Transverse colon (tissue), 4 donors: ENCODE results near the gene PRKD3. TPM values are rescaled to one million over a fixed set of nuclear protein-coding genes. Genes with fewer than 3 reads are reported as not detected.
A peak's percentile ranks its signal among the peaks of the same experiment; 100 is the strongest.

Experiments used
- DNase-seq: peaks from one replicate; pipeline ENCODE4 v3.0.0-alpha.2; 2019
- H3K27ac ChIP-seq, 4 donors: fragments of 200-600 bp; sonication (generic); 2 replicates each; pipeline ENCODE4 v1.5.1; 2016 to 2018; ENCODE audit warnings: inconsistent platforms in 4 of 4
- H3K27me3 ChIP-seq: fragments of 200-600 bp; sonication (generic); 2 replicates; pipeline ENCODE4 v1.5.1; 2017; ENCODE audit warnings: inconsistent platforms
- H3K36me3 ChIP-seq, 4 donors: fragments of 200-600 bp; sonication (generic); 2 replicates each; pipeline ENCODE4 v1.5.1; 2017 to 2019; ENCODE audit warnings: inconsistent platforms in 4 of 4
- H3K4me1 ChIP-seq, 4 donors: fragments of 200-600 bp; sonication (generic); 2 replicates each; pipeline ENCODE4 v1.5.1; 2017 to 2020; ENCODE audit warnings: inconsistent platforms in 4 of 4
- H3K4me3 ChIP-seq, 4 donors: fragments of 200-600 bp; sonication (generic); 1 replicate in 1 of 4; 2 replicates in 3 of 4; pipeline versions ENCODE4 v1.5.1 to v1.6.1; 2017 to 2019; ENCODE audit warnings: inconsistent platforms in 4 of 4
- H3K9me3 ChIP-seq, 2 donors: fragments of 200-600 bp; sonication (generic); 2 replicates each; pipeline ENCODE4 v1.5.1; 2017 to 2019; ENCODE audit warnings: inconsistent platforms in 2 of 2
- CTCF ChIP-seq, 5 experiments: fragments of 200-600 bp in 3 of 5; fragments of 450-650 bp in 2 of 5; sonication (generic) in 3 of 5; IDR thresholded peaks; 1 replicate in 2 of 5; 2 replicates in 3 of 5; pipeline ENCODE4 v1.5.1; 2016 to 2017; ENCODE audit warnings: antibody characterized with exemption in 5 of 5, inconsistent platforms in 3 of 5, mild to moderate bottlenecking in 2 of 5, moderate library complexity in 1 of 5
- EP300 ChIP-seq: sonication (generic); formaldehyde crosslinking; IDR thresholded peaks from one replicate; pipeline ENCODE4 v1.6.1; 2017; ENCODE audit warnings: antibody characterized with exemption, low read depth
- POLR2A ChIP-seq: fragments of 450-650 bp; IDR thresholded peaks from one replicate; pipeline ENCODE4 v1.6.1; 2016; ENCODE audit warnings: antibody characterized with exemption, mild to moderate bottlenecking, moderate library complexity
- POLR2AphosphoS5 ChIP-seq, 3 donors: sonication (generic); formaldehyde crosslinking; IDR thresholded peaks; one replicate each; pipeline ENCODE4 v1.6.1; 2016; ENCODE audit warnings: antibody characterized with exemption in 3 of 3
- WGBS, 2 donors: methylation state at CpG; one replicate each; pipeline ENCODE4 v1.1.5; 2018; ENCODE audit warnings: low coverage in 1 of 2; 5-methylcytosine and 5-hydroxymethylcytosine counted together
- in situ Hi-C, 4 donors: fragments of 200-750 bp; cut with MboI; loops; one replicate each; pipeline versions ENCODE4 v1.15.0 to v1.15.1; 2017; ENCODE audit warnings: low sequenced_read_pairs in 3 of 4, low pct_ligation_motif_present in 1 of 4, low pct_unique_long_range_greater_than_20kb in 1 of 4
- intact Hi-C: fragments of 100-400 bp; cut with DNase I; formaldehyde crosslinking; loops from one replicate; pipeline ENCODE4 v1.15.1; 2023; ENCODE audit warnings: low total_unique reads
- total RNA-seq, 4 donors: library from RNA; depleted of rRNA; stranded (reverse); fragments of >200 nt; gene quantifications; one replicate each; pipeline ENCODE4 v1.1.0, GENCODE V29; 2016

PRKD3 gene
- 10 to 100 TPM in 3 of 4 donors, 1 to 10 TPM in 1; 2.6 to 83.8 (median 28.6) TPM for total RNA-seq

DNA sequence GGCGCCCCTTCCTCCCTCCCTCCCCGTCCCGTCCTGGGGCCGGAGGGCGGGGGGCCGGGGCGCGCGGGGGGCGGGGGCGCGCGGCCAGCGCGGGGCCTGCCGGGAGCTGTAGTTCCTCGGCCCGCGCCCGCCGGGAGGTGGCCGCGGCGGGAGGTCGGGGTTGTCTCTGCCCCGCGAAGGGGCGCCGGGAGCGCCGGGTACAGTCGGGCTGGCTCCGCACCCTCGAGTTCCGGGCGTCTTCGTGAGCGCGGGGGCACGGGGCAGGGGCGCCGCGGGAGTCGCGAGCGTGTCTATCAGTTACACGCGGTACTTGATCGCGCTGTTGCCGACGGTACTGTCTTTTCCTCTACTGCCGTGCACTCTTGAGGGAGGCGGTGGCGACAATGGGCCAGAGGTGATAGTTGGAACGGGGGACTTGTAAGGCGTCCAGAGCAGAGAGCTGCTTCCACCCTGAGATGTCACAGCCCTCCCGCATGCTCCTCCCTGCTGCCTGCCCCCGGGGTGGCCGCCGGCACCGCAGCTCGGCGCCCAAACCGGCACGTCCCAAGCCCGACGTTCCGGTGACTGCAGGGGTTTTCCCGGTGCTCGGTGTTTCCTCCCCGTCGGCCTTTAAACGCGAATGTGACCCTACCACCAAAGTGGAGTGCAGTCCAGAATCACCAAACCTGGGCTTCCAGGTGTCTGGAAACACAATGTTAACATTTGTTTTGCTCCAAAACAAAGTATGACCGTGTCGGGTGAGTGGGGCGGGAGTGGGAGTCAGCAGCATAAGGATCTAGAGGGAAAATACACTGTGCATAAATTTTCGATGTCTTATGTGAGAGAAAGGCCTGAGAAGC is at the start of gene PRKD3:
TSS of gene PRKD3 (minus strand) at position 48 of the 839 bp plus-strand sequence. CDS start 8,309 bp downstream, outside the sequence.
- TF ChIP-seq CTCF (IDR thresholded peaks at IDR 0.05) (peak in 1 of 5 experiments; percentile 10), EP300 (no peak), POLR2A (peak; percentile 54), POLR2AphosphoS5 (IDR thresholded peaks at IDR 0.05) (peak in 1 of 3 donors; percentile 72)
- peaks cover 0 to 46% (median 16%) of the 10 kb centered on the region in 4 donors for H3K4me1 ChIP-seq
- H3K4me3 ChIP-seq, result peak within 1 kb of the TSS; percentile 82 to 97 (median 95)
- WGBS, 2 donors, result 1 to 29% methylated on average over 4 to 44 of the region's 79 CpGs
- H3K27me3 ChIP-seq, result no peaks in the 10 kb centered on the region
- H3K36me3 ChIP-seq, result no peaks in the 10 kb centered on the region
- in situ Hi-C loops, result no loop called here
- intact Hi-C loops, result no loop called here
- H3K9me3 ChIP-seq, result no peaks in the 10 kb centered on the region
- H3K27ac ChIP-seq, result peak within 1 kb of the TSS; percentile 93 to 96 (median 94)
- DNase-seq, result peak; percentile 55

GRCh38 chr2:37372000-37372399 is 47.4 kb upstream of the PRKD3 start:
- DNase-seq, result no peak
- Histone ChIP-seq H3K36me3 (no peaks in the 10 kb centered on the region), H3K27me3 (no peaks in the 10 kb centered on the region), H3K27ac (no peak overlapping the region), H3K4me1 (peaks cover 0 to 14% (median 0%) of the 10 kb centered on the region in 4 donors), H3K9me3 (no peaks in the 10 kb centered on the region), H3K4me3 (no peak overlapping the region)
- no peak for TF ChIP-seq CTCF (IDR thresholded peaks at IDR 0.05)
- TF ChIP-seq EP300, result no peak
- TF ChIP-seq POLR2A, result no peak
- TF ChIP-seq POLR2AphosphoS5 (IDR thresholded peaks at IDR 0.05), result no peak
- in situ Hi-C loops (no loop called here), intact Hi-C loops (no loop called here)

- Histone ChIP-seq H3K36me3 (no peaks in the 10 kb centered on the region), H3K27ac (no peak overlapping the region), H3K4me1 (peaks cover 0 to 6% (median 0%) of the 10 kb centered on the region in 4 donors), H3K27me3 (no peaks in the 10 kb centered on the region), H3K4me3 (no peak overlapping the region), H3K9me3 (no peaks in the 10 kb centered on the region)
- DNase-seq, result no peak
- intact Hi-C loops, result no loop called here
- in situ Hi-C loops, result no loop called here
- no peak for TF ChIP-seq POLR2AphosphoS5 (IDR thresholded peaks at IDR 0.05)
- TF ChIP-seq EP300, result no peak
- TF ChIP-seq POLR2A, result no peak
- no peak for TF ChIP-seq CTCF (IDR thresholded peaks at IDR 0.05)
- 80 to 81% methylated on average over 1 of the region's 1 CpG for WGBS, 2 donors
These were observed 46.0 kb upstream of the PRKD3 start for GRCh38 chr2:37370666-37371065.

GRCh38 chr2:37367984-37368383 is 43.4 kb upstream of the PRKD3 start:
- Histone ChIP-seq H3K9me3 (no peaks in the 10 kb centered on the region), H3K4me3 (no peak overlapping the region), H3K36me3 (no peaks in the 10 kb centered on the region), H3K27ac (peak overlapping the region in 1 of 4 donors; percentile 26), H3K27me3 (no peaks in the 10 kb centered on the region), H3K4me1 (peaks cover 0 to 6% (median 0%) of the 10 kb centered on the region in 4 donors)
- intact Hi-C loops (no loop called here), in situ Hi-C loops (no loop called here)
- WGBS, 2 donors, result 92 to 100% methylated on average over 1 to 2 of the region's 2 CpGs
- TF ChIP-seq EP300, result no peak
- TF ChIP-seq POLR2AphosphoS5 (IDR thresholded peaks at IDR 0.05), result no peak
- no peak for TF ChIP-seq POLR2A
- TF ChIP-seq CTCF (IDR thresholded peaks at IDR 0.05), result no peak
- no peak for DNase-seq
